H1 (cell line): Measurements from ENCODE around the gene CAPN13. TPM values are rescaled to one million over a fixed set of nuclear protein-coding genes. Genes with fewer than 3 reads are reported as not detected.

ENCODE experiments used
- EP300 ChIP-seq, 2 experiments: IDR thresholded peaks; 1 replicate in 1 of 2; 2 replicates in 1 of 2; pipeline ENCODE4 v1.6.1; 2011 to 2012; ENCODE audit warnings: low read depth in 2 of 2, low read length in 2 of 2, mild to moderate bottlenecking in 2 of 2, borderline replicate concordance in 1 of 2, inconsistent platforms in 1 of 2, moderate library complexity in 1 of 2
- JUND ChIP-seq: IDR thresholded peaks from 2 replicates; pipeline ENCODE4 v1.6.1; 2011; ENCODE audit warnings: mild to moderate bottlenecking, improper control_type of control experiment, low read length
- polyA plus RNA-seq, 7 experiments: library from polyadenylated mRNA; depleted of rRNA in 3 of 7; stranded (reverse) in 5 of 7; unstranded in 2 of 7; fragments of >200 nt in 5 of 7; fragments of 200-250 nt in 2 of 7; gene quantifications; 1 replicate in 5 of 7; 2 replicates in 1 of 7; 4 replicates in 1 of 7; pipeline versions ENCODE4 v1.2.1 to v1.2.3, GENCODE V29; 2011 to 2013; ENCODE audit warnings: missing spikeins in 2 of 7, mixed read lengths in 2 of 7
- total RNA-seq: library from RNA; stranded (reverse); fragmentation: NEBNext Ultra II Directional; extraction: Animal tissue kit (Norgen Biotek cat#: 25700); gene quantifications from 2 replicates; pipeline ENCODE4 v1.2.1, GENCODE V29; 2021
- TF ChIP-seq, protein P1 (sequence below): IDR thresholded peaks from 2 replicates; pipeline ENCODE4 v1.6.1; 2012; ENCODE audit warnings: inconsistent platforms

The CAPN13 gene
- total and polyA plus RNA-seq, 2 of the 8 experiments (the other 6 are each of a cell fraction or from before 2014, with no cell fraction given) = 2.4 TPM

DNA sequence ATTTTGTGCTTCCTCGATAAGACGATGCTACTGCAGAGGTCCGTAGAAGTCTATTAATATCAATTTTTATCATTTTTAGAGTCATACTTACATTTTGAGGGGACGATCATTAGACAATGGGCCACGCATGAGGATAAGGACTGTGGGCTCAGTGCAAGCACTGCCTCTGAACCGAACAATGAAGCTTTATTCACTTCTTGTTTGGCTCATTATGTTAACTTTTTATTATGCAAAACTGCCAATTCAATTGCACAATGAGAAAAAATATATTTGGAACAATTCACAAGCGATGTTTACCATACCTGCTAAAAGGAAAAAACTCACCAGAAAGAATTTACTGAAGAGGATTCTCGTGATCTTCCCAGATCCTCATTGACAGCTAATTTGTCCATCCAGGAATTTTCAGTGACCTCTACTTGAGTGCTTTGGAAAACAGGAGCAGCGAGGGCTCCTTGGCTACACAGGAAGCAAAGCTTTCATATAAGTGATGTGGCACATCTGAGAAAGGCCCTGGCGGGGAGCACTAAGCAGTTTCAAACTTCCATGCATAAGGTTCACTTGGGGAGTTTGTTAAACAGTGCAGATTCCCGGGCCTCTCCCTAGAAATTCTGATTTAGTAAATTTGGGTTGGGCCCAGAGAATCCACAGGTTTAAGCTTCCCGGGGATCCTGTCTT lies 13.3 kb upstream of the CAPN13 start (continued):
- TF ChIP-seq JUND = no peak
- TF ChIP-seq, protein P1, sequence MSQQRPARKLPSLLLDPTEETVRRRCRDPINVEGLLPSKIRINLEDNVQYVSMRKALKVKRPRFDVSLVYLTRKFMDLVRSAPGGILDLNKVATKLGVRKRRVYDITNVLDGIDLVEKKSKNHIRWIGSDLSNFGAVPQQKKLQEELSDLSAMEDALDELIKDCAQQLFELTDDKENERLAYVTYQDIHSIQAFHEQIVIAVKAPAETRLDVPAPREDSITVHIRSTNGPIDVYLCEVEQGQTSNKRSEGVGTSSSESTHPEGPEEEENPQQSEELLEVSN = no peak
- no peak for TF ChIP-seq EP300 (IDR thresholded peaks at IDR 0.05; ENCODE audit: borderline replicate concordance in 1 of 2, low read depth in 2 of 2, low read length in 2 of 2)
